Activated T-cell treated with anti-CD3 and anti-CD28 coated beads, Interleukin-2, amount 50 U/mL, for 48 hours (primary cell): ENCODE results near the gene RXRB.

Source experiments
- DNase-seq, 2 experiments: peaks; one replicate each; pipeline ENCODE4 v3.0.0-alpha.2; 2020

The RXRB gene

DNA sequence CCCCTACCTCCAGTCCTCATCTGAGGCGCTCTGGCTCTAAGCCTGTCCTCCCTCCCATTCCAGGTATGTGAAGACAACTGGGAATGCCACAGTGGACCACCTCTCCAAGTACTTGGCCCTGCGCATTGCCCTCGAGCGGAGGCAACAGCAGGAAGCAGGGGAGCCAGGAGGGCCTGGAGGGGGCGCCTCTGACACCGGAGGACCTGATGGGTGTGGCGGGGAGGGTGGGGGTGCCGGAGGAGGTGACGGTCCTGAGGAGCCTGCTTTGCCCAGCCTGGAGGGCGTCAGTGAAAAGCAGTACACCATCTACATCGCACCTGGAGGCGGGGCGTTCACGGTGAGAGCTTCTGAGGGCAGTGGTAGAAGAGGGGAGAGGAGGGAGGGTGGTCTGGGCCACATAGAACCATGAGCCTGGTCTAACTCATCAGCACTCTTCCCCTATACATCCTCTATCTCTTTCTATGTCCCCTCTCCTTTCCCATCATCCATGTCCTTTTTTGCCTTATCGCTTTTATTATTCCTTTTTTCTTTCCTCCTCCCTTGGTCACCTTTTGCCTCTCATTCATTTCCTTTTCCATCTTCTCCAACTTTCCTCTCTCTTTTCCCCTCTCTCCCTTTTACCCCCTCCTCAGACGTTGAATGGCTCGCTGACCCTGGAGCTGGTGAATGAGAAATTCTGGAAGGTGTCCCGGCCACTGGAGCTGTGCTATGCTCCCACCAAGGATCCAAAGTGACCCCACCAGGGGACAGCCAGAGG is 11.4 kb upstream of the RXRB start:
- DNase-seq = no peak

GRCh38 chr6:33211136-33211535 is 10.7 kb upstream of the RXRB start:
- DNase-seq = no peak

DNA sequence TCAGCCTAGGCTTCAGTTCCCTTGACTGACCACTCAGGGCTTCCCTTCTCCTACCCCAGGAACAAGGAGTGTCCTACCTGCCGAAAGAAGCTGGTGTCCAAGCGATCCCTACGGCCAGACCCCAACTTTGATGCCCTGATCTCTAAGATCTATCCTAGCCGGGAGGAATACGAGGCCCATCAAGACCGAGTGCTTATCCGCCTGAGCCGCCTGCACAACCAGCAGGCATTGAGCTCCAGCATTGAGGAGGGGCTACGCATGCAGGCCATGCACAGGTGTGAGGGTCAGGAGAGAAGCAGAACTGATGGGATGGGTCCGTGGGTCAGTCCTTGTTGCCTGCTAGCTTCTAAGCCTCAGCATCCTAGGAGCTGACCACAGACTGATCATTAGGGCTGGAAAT is 9.4 kb upstream of the RXRB start:
- DNase-seq = no peak

GRCh38 chr6:33208091-33208967 is 7.9 kb upstream of the RXRB start, which contains the start of gene RING1:
TSS of gene RING1 (plus strand) at chr6:33208500. CDS start at chr6:33208823, 323 bp downstream.
- peak; percentile 84 to 90 for DNase-seq

DNA sequence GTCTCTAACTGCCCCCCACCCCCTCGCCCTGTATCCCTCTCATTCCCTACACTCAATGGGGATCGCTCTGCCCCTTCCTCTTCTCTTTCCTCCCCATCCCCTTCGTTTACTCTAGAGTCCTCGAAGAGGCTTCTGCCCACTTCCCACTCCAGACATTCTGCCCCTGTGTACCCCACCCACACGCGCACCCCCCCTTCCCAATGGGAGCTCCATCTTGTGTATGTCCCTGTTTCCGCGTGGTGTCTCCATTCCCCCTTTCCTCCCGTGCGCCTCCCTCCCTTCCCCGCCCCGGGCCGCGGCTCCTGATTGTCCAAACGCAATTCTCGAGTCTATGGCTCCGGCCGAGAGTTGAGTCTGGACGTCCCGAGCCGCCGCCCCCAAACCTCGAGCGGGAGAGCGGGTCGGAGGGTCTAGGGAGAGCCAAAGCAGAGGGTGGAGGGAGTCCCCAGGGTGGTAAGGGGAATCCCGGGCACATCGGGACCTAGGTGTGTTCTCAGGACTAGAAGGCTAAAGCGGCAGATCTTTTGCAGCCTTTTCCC is 7.2 kb upstream of the RXRB start:
- no peak for DNase-seq

GRCh38 chr6:33206864-33207551 is 6.5 kb upstream of the RXRB start:
- DNase-seq = no peak

DNA sequence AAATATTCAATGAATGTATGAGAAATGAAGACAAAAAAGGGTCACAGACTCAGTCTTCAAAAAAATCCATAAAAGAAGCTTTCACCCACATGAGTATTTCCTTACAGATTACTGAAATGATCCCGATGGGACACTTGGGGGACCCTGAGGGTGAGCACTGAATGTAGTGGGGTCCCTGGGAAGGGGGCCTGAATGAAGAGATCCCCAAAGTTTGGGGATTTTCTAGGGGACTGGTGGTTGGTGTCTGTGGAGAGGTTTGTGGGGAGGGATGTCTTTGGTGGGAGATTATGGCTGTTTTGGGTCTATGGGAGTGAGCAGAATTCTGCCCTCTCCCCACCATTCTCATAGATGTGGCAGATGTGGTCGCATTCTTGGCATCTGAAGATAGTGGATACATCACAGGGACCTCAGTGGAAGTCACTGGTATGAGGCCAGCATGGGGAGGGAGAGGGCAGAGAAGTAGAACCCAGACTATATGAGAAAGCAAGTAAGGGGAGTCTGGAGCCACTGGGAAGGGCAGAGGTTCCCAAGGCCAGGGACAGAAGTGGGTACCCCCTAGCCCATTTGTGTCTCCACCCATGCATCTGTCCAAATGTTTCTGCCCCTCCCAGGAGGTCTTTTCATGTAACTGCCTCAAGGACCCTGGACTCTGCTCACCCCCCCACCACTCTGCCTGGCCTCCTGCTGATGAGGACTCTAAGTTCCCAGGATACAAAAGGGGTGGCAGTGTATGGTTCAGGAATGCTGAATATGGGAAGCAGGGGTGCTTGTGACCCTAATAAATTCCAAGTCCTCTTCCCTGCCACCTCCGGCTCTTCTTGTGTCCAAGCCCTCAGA is 5.8 kb upstream of the RXRB start:
- peak in 1 of 2 experiments; percentile 47 for DNase-seq

- peak; percentile 81 to 83 for DNase-seq
Measured at GRCh38 chr6:33205191-33206026, 4.9 kb upstream of the RXRB start.

- peak; percentile 96 to 97 for DNase-seq
Measured at GRCh38 chr6:33204415-33205190, 4.1 kb upstream of the RXRB start, which contains the start of gene HSD17B8. TSS of gene HSD17B8 (plus strand) at chr6:33204655. CDS start at chr6:33204669, 14 bp downstream.

- no peak for DNase-seq
Measured at GRCh38 chr6:33204165-33204414, 3.6 kb upstream of the RXRB start.

- DNase-seq = no peak
Measured at GRCh38 chr6:33203443-33204164, 3.1 kb upstream of the RXRB start.

- no peak for DNase-seq
Measured at GRCh38 chr6:33202799-33203198, 2.3 kb upstream of the RXRB start.

DNA sequence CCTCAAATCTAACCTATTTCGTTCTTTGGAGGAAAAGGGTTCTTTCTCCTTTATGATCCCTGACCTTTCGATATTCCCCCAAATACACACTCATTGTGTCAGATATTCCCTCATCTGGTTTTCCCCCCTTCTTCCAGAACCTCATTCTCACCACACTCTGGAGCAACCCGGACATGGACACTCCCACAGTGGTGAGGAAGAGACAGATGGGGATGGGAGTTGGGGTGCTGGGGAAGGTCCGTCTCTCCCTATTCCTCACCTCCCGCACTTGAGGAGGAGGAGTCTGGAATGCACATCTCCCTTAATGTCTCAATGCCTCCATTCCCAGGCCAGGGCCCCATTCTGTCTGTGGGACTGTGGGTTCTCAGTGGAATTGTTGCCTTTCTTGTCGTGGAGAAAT is 1.5 kb upstream of the RXRB start:
- DNase-seq = no peak

DNA sequence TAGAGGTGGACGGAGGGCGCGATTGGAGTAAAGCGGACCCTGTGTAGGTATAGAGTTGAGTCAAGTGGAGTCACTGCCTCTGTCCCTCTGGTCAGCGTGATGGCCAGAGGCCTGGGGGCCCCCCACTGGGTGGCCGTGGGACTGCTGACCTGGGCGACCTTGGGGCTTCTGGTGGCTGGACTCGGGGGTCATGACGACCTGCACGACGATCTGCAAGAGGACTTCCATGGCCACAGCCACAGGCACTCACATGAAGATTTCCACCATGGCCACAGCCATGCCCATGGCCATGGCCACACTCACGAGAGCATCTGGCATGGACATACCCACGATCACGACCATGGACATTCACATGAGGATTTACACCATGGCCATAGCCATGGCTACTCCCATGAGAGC is 681 bp upstream of the RXRB start:
- DNase-seq = no peak

GRCh38 chr6:33199687-33200218 is 712 bp downstream of the RXRB start:
- DNase-seq = peak; percentile 84 to 85

DNA sequence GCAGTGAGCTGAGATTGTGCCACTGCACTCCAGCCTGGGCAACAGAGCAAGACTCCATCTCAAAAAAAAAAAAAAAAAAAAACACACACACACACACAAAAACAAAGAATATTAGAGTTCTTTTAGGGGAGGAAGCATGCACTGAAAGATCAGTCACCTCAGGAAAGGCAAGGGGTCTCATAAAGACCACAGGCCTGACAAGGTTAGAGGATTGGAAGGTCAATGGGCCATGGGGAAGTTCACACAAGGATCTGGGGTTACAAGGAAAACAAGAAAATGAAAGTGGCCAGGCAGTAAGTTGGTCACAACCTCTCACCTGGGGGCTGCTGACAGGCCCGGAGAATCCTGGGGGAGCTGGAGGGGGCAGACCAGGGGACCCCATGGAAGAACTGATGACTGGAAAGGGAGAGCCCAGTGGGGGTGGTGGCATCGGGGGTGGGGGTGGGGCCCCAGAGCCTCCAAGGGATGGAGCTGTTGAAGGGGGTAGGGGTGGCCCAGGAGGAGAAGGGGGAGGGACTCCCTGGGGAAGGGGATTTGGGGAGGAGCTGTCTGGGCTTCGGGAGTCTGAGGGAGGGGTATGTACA is 1.5 kb downstream of the RXRB start:
- DNase-seq = no peak

GRCh38 chr6:33198159-33198852 is 2.2 kb downstream of the RXRB start:
- DNase-seq = no peak

GRCh38 chr6:33197431-33198048 is 2.9 kb downstream of the RXRB start:
- DNase-seq = peak in 1 of 2 experiments; percentile 54
